Islet of Langerhans (tissue), 1 donor: ENCODE measurements around the gene ABI3BP.

ENCODE experiments used
- FAIRE-seq: peaks from one replicate; lab custom pipeline; 2011; peaks lifted over from hg19 to GRCh38; lab: Jason Lieb, UNC

The ABI3BP gene

DNA sequence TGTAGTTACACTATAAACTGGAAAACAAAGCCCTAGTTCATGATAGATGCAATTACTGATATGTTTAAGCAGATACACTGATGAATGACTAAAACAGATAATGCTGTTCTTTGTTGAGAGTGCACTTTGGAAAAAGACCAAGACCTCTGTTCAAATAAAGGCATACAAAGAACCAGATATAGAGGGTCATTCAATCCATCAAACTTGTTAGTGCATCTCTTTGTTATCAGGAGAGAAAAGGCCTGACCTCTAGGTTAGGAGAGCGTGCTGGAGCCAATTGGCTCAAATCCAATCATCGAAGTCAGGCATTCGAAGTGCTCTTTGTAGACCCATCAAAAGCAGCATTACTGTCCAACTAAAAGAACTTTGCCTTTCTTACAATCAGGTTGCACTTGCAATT is 159.7 kb downstream of the ABI3BP start:
- no peak for FAIRE-seq

- no peak for FAIRE-seq
Measured at GRCh38 chr3:100831629-100832028, 161.6 kb downstream of the ABI3BP start.

DNA sequence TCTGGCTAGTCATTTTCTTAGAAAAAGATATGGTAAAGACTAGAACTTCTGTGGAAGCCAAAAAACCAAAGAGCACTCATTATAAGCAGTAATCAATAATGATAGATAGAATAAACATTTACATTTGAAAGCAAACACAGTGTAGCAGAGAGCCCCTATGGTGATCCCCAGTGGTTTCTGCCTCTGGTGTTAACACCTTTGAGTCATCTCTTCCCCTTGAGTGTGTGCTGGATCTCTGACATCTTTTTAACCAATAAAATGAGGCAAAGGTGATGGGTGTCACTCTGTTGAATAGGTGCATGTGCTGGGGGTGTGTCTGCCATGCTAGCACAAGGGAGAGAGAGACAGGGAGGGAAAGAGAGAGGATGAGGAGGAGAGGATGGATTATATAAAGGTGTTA is 162.3 kb downstream of the ABI3BP start:
- FAIRE-seq: no peak

- no peak for FAIRE-seq
Measured at GRCh38 chr3:100825574-100825973, 167.6 kb downstream of the ABI3BP start.

- FAIRE-seq: peak; percentile 56
Measured at GRCh38 chr3:100815583-100815982, 177.6 kb downstream of the ABI3BP start.

GRCh38 chr3:100813828-100814227 is 179.4 kb downstream of the ABI3BP start:
- FAIRE-seq: no peak

- FAIRE-seq: no peak
Measured at GRCh38 chr3:100811779-100812507, 181.3 kb downstream of the ABI3BP start.

DNA sequence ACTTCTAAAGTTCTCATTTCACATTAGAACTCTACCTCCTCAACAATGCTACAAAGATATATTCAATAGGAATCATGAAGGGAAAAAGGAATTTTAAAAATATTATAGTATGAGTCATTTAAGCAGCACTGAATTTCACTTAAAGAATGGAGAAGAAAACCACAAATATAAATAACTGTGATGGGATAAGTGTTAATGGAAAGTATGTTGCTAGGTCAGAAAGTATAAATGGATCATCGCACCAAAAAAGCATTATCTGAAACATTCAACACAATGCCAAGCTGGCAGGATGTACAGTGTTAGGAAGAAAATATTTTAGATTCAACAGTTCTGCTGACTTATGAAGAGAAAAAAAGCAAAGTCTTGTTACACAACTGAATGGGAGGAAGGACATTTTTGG is 182.6 kb downstream of the ABI3BP start:
- FAIRE-seq: no peak

- FAIRE-seq: no peak
Measured at GRCh38 chr3:100804631-100805030, 188.6 kb downstream of the ABI3BP start.

- FAIRE-seq: no peak
Measured at GRCh38 chr3:100803711-100804110, 189.5 kb downstream of the ABI3BP start.

DNA sequence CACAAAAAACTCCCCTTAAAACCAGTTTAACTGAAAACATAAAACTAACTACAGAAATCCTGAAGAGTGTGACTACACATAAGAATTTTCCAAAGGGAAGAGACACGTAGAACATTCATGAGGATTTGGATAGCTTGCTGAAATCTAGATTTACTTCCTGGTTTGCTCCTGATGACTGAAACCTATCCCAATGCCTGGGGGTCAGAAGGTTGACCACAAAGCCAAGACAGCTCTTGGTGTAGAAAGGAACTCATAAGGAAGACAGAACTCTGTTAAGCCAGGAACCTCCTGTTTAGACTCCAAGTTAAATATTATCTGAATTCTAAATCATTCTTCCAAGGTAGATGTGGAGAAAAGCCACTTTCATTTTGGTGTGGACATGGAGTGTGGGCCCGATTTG is 191.1 kb downstream of the ABI3BP start:
- no peak for FAIRE-seq

DNA sequence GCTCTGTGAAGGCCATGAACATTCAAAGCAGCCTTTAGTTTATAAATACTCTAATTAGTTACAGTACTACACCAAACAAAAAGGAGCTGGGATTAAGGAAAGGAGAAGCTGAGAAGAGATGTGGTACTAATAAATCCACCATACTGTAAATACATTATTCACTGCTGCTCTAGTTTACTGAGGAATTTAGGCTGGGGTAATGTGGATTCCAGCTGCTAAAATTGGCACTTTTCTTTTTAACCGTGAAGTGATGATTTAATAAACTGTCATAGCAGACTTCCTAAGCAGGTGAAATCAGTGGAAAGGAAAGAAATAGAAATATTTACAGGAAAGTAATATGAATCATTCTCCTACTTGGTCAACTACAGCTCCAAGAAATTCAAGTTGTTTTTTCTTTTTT is 195.2 kb downstream of the ABI3BP start:
- FAIRE-seq: no peak

- FAIRE-seq: no peak
Measured at GRCh38 chr3:100796556-100796955, 196.7 kb downstream of the ABI3BP start.

- FAIRE-seq: no peak
Measured at GRCh38 chr3:100789579-100789978, 203.6 kb downstream of the ABI3BP start.

DNA sequence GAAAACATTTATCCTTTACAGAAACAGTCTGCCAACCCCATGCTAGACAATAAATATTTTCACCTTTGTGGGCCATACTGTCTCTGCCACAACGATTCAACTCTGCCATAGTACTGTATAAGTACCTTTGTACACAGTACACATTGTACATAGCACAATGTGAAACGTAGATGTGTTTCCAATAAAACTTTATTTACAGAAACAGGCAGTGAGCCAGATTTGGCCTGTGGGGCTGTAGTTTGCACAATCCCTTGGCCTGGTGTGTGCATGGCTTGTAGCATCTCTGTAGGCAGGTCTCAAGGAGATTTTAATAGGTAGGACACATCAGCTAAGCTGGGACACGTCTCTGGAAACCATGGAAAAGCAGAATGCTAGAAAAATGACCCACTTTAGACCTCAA is 209.6 kb downstream of the ABI3BP start:
- FAIRE-seq: no peak

DNA sequence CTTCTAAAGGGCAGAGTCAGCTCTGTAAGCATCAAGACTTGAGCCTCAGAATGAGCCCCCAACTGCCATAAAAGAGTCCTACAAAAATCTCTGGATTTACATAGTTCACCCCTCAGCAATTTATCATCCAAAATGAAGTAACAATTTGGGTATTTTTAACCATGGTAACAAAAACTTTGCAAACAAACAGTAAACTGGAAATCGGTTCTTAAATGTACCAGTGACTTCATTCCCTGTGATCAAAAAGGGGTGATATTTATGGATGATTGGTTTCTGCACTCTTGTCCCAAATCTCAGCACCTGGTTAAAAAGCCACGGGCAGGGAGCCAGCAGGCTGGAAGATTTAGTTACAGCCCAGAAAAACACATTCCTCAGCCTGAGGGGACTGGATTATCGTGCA is 210.3 kb downstream of the ABI3BP start:
- no peak for FAIRE-seq

DNA sequence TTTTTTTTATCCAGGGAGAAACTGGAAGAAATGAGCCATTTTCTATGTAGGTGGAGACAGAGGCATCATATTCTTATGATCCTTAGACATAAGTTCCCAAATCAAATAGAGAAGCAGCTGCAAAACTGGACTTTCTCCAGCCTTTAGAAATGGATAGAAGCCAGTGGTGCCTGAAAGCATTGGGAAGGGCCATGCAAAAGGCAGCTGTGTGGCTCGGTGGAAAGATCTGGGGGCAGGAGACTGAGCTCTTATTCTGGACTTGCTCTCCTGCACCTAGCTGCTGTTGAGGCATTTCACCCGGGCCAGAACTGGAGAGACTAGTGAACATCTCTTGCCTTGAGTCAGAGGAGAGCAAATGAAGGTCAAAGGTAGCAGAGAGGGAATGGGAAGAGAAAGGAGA is 210.9 kb downstream of the ABI3BP start:
- FAIRE-seq: no peak

- FAIRE-seq: no peak
Measured at GRCh38 chr3:100781301-100781700, 211.9 kb downstream of the ABI3BP start.

GRCh38 chr3:100780071-100780622 is 213.1 kb downstream of the ABI3BP start:
- FAIRE-seq: no peak

GRCh38 chr3:100779480-100779879 is 213.7 kb downstream of the ABI3BP start:
- no peak for FAIRE-seq

- FAIRE-seq: no peak
Measured at GRCh38 chr3:100777271-100777670, 215.9 kb downstream of the ABI3BP start.

DNA sequence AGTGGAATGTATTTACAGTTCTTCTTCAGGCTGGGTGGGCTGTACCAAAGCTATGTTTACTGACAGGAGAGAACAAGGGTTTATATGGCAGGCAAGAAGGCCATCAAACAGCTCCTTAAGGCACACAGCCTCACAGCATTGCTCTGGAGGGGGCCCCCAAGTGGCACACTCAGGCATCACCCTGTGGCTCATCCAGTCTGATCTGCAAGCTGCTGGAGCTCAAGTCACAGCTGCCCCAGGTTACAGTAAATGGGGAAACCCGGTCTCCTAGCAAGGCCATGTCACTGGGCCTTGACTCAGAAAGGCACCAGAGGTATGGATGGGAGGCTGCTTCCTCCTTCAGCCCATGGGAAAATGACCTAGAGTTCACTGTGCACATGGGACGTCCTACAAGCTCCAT is 216.5 kb downstream of the ABI3BP start:
- no peak for FAIRE-seq

GRCh38 chr3:100776097-100776729 is 217.0 kb downstream of the ABI3BP start:
- FAIRE-seq: no peak

- FAIRE-seq: no peak
Measured at GRCh38 chr3:100775669-100776068, 217.6 kb downstream of the ABI3BP start.
